GM18861 (cell line): Measurements from ENCODE around the gene CHRND.

Experiments
- ATAC-seq: cut with Tn5 transposase; IDR thresholded peaks from one replicate; pipeline ENCODE4 v1.9.1; 2021; ENCODE audit not compliant: unreplicated experiment

The CHRND gene

GRCh38 chr2:232541195-232541960 is 15.4 kb downstream of the CHRND start:
- no peak for ATAC-seq

- ATAC-seq, result no peak
Measured at GRCh38 chr2:232541961-232542714, 16.2 kb downstream of the CHRND start.

DNA sequence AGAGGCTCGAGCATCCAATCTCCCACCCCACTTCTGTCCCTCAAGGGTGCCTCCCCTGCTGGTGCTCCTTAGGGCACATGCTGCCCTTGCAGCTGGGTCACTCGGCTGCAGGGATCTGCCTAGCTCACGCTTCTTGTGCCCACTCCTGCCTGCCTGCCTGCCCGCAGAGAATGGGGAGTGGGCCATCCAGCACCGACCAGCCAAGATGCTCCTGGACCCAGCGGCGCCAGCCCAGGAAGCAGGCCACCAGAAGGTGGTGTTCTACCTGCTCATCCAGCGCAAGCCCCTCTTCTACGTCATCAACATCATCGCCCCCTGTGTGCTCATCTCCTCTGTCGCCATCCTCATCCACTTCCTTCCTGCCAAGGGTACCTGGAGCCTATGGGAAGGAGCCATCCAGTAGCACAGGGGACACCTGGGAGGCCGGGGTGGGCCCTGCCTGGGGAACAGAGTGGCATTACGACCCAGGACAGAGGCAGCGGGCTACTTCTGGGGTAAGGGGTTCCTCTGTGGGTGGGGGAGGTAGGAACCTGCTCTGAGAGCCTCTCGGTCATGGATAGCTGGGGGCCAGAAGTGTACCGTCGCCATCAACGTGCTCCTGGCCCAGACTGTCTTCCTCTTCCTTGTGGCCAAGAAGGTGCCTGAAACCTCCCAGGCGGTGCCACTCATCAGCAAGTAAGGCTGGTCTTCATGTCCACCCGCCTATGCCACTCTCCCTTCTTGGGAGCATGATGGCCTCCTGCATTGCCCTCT is 16.9 kb downstream of the CHRND start:
- ATAC-seq, result no peak

- ATAC-seq, result no peak
Measured at GRCh38 chr2:232543491-232543890, 17.5 kb downstream of the CHRND start.

- ATAC-seq, result no peak
Measured at GRCh38 chr2:232543928-232544631, 18.1 kb downstream of the CHRND start.

- ATAC-seq, result no peak
Measured at GRCh38 chr2:232544674-232545073, 18.7 kb downstream of the CHRND start.

DNA sequence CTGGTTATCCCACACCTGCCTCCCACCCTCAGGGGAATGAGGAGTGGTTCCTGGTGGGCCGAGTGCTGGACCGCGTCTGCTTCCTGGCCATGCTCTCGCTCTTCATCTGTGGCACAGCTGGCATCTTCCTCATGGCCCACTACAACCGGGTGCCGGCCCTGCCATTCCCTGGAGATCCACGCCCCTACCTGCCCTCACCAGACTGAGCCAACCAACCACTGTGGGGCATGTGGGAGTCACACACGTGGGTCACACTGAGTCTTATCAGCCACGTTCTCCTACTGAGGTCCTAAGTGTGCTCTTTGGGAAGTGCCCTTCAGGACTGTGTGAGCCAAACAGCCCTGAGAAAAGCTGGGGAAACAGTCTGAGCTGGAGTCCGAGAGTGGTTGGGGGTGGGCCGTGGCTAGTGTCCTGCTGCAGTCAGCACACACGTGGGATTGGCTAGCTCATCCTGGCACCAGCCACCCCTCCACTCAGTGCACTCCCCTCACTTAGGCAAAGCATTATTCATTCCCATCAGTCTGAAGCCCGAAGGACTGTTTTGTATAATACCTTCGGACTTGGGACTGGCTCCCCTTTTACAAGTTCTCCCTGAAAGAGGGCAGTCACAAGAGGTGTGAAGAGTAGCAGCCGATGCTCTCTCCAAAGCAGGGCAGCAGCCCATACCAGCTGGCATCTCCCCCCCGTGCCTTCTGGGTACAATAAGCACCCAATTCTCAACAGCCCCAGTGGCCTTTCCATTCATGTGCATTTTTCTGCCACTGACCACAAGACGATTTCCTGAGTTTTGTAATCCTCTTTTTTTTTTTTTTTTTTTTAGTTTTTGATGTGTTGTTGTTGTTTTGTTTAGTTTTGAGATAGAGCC is 19.8 kb downstream of the CHRND start:
- ATAC-seq, result no peak

- no peak for ATAC-seq
Measured at GRCh38 chr2:232547991-232548390, 22.0 kb downstream of the CHRND start.

DNA sequence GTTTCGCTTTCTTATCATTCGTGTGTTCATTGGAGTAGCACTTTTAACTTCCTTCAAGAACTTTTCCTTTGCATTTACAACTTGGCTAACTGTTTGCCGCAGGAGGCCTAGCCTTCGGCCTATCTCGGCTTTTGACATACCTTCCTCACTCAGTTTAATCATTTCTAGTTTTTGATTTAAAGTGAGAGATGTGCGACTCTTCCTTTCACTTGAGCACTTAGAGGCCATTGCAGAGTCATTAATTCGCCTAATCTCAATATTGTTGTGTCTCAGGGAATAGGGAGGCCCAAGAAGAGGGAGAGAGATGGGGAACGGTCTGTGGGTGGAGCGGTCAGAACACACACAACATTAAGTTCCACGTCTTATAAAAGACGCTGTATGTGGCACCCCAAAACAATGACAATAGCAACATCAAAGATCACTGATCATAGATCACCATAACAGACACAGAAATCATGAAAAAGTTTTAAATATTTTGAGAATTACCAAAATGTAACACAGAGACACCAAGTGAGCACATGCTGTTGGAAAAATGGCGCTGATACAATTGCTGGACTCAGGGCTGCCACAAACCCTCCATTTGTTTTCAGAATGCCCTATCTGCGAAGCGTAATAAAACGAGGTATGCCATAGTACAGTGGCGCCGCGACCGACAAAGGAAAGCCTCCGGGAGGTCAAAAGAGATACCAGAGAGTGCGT is 23.8 kb downstream of the CHRND start:
- no peak for ATAC-seq

DNA sequence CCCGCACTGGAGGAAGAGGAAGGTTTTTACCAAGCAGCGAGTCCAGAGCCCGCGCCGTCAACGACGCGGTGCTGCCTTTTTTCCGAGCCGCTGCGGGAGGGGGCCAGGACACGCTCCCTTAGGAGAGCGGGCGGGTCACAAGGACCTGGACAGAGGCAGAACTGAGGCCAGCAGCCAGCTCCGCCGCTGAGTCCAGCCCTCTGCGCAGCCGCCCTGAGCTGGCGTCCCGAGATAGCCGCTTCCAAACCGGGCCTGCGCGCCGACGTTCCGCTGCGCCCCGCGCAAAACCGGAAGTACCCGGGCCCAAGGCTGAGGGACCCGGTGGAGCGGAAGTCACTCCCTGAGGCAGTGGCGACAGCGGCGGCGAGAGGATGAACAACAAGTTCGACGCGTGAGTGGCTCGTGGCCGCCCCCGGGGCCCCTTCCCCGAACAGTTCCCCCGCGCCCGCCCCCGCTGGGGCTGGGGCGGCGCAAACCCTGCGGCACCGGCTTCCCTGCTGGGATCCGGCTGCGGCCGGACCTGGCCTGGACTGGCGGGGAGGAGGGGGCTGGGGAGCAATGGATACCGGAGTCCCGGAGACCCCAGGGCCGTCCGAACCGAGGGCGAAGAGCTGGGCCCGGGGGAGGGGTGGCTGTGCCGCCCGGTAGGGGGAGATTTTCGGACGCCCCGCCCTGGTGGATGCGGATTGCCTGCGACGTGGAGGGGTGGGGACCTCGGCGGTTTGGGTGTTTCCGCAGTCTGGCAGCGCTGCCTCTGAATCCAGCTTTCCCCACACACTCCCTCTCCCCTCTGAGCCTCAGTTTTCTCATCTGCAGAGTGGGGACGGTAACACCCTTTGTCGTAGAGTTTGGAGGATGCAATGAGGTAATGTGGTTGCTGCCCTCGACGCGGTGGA is 24.6 kb downstream of the CHRND start, which contains the start of the genes EIF4E2 and TIGD1:
TSS of gene EIF4E2 (plus strand) at position 336 of the 896 bp plus-strand sequence. CDS start at position 372, 36 bp downstream.
TSS of gene TIGD1 (minus strand) at position 204 of the 896 bp plus-strand sequence. CDS start 675 bp downstream, outside the sequence.
- ATAC-seq, result peak; percentile 92

DNA sequence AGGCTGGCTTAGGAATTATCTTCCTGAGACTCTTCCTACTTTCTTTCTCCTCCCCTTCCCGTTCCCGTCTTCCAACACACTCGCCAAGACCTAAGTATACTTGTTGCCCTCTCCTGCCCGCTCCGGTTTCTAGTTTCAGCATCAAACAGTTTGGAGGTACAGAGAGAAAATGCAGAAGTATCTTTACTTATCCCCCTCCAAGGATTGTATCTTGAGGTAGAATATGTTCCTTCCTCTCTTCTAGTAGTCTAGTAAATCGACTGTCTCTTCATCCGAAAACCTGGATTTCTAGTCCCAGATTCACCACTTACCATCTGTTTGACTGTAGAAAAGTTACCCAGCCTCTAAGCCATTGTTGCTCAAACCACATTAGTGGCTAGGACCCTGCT is 25.3 kb downstream of the CHRND start:
- ATAC-seq, result no peak

DNA sequence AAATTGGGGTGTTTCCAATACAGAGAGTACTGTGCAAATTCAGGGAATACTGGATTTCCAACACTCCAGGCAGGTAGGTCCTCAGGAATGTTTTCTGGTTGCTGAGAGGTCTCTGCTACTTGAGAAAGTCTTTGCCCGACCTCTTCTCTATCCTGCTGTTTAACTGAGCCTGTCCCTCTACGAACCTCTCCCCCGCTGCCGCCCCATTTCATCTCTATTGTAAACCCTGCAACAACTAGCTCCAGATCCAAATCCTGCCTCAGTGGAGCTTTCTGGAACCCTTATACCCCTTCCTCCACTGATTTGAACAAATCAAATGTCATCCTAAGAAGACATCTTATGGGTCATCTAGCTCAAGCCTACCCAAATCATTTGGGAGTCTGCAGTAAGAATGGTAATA is 25.8 kb downstream of the CHRND start:
- ATAC-seq, result no peak

DNA sequence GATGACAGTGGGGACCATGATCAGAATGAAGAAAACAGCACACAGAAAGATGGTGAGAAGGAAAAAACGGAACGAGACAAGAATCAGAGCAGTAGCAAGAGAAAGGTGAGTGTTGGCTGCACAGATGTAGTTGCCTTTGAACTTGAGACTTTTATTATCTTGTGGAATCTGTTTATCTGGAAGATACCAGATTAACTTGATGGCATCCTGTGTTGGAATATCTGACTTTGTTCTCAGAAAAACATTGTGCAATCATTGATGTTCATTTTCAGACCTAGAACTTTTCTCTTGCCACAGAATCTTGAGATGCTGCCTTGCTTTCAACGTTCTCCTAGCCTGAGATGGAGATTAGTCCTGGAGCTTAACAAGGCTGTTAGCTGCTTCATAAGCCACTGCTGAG is 30.5 kb downstream of the CHRND start:
- ATAC-seq, result no peak

GRCh38 chr2:232562515-232563151 is 36.7 kb downstream of the CHRND start:
- ATAC-seq, result no peak

DNA sequence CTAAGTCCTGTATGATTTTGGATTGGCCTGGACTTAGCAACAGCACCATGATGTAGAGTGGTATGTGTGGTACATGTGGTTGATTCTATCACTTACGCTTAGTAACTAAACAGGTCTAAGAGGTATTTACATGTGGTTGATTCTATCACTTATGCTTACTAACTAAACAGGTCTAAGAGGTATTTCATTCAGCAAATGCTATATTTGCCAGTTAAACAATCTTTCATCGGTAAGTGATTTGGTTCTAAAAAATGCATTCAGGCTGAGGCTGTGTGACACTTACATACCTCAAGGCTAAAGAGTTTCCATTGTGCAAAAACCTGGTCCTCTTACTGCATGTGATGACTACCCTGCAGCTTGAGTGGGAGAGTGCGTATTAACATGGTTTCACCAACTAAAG is 37.6 kb downstream of the CHRND start:
- no peak for ATAC-seq

DNA sequence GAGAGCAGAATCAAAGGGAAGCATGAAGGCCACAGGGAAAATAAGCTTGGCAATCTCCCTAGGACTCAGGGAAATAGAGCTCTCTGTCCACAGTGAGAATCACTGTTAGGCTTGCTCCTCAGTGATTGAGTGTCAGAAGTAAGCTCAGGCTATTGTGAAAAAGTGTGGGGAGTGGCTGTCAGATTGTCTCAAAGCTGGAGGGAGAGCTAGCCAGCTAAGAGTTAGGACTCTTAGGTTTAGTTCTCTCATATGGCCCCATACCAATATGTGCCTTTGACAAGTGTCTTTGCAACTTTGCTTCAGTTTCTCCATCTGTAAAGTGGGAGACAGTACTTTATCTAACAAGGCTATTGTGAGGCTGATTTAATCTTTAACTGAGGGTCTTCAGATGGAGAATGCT is 41.8 kb downstream of the CHRND start:
- ATAC-seq, result no peak

GRCh38 chr2:232568161-232568560 is 42.2 kb downstream of the CHRND start:
- ATAC-seq, result no peak

- no peak for ATAC-seq
Measured at GRCh38 chr2:232569541-232569940, 43.6 kb downstream of the CHRND start.
